Stimulated activated CD4-positive, alpha-beta T cell treated with anti-CD3 and anti-CD28 coated beads, Interleukin-2, amount 100 ng/mL, for 4 hours (primary cell): ENCODE data around the gene DNAH3.
"Not testable (repeated sequence)": the region's sequence is repeated elsewhere in the genome, so short reads cannot be mapped to it uniquely, and the experiment has no call there.

Experiments used
- DNase-seq: peaks from one replicate; pipeline ENCODE4 v3.0.0-alpha.2; 2020; ENCODE audit warnings: low read depth

The DNAH3 gene

GRCh38 chr16:20940871-20941635 lies 209.6 kb downstream of the DNAH3 start:
- no peak for DNase-seq

DNA sequence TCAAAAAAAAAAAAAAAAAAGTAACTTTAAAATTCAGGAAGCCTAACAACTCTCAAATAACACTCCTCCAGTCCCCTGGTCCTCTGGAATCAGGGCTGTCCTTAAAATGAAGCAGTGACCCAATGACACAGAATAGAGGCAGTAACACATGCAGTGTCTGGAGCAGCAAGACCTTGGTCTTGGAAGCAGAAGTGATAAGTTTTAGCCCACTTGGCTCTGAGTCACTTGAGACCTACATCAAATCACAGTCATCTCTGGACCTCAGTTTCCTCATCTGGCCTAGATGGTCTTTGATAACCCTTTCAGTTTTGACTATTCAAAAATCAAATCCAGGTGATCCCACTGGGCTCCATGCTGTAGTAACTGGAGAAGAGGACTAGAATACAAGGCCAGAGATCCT lies 211.0 kb downstream of the DNAH3 start:
- DNase-seq = no peak

DNA sequence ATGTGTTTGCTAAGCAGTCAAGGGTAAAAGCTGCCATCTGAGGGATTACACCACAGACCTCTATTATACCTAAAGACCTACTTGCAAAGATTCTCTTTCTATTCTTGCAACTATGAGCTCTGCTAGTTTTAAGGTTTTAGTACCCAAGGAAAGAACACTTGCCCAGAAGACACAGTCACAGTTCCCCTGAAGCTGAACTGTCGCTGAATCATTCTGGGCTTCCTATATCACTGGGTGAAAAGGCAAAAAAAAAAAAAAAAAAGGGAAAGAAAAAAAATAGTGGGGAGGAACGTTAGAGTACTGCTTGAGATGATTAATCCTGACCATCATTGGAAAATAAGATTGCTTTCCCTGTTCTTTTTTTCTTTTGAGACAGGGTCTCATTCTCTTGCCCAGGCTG lies 212.2 kb downstream of the DNAH3 start:
- no peak for DNase-seq

GRCh38 chr16:20937736-20938135 lies 212.9 kb downstream of the DNAH3 start:
- DNase-seq = no peak

GRCh38 chr16:20933589-20933988 lies 217.1 kb downstream of the DNAH3 start:
- no peak for DNase-seq

- no peak for DNase-seq
Measured at GRCh38 chr16:20931066-20931600, 219.5 kb downstream of the DNAH3 start.

DNA sequence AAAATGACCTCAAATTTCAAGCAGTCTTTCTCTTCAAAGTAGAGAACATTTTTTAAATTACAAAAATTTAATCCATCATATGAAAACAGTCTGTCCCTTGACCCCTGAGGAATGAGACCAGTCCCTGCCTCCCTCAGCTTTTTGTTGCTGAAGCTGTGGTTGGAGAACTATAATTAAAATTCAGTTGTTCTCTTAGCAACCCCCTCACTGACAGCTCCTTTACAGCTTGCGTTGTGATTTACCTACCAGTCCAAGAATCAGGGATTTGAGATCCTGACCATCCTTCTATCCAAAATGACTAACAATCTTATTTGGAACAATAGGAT lies 220.3 kb downstream of the DNAH3 start:
- no peak for DNase-seq

DNA sequence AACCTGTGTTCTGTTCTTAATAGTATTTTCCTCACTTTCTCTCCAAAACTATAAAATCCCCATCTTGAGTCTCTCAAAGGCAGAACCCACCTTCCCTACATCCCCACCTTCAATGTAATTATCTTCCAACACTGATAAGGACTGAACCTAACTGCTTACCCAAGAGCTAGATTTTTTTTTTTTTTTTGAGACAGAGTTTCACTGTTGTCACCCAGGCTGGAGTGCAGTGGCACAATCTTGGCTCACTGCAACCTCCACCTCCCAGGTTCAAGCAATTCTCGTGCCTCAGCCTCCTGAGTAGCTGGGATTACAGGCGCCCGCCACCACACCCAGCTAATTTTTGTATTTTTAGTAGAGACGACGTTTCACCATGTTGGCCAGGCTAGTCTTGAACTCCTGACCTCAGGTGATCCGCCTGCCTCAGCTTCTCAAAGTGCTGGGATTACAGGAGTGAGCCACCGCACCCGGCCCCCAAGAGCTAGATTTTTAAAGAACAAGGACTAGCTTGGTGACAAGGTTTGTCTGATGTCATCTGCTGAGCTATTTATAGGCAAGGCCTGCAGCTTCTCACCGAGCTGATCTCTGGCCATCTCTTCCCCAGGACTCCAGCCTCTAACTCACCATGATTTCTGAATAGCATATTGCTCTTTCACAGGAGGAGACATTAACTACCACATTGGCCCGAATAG lies 220.8 kb downstream of the DNAH3 start:
- not testable (repeated sequence) for DNase-seq

- no peak for DNase-seq
Measured at GRCh38 chr16:20928774-20929411, 221.8 kb downstream of the DNAH3 start.

- DNase-seq = no peak
Measured at GRCh38 chr16:20925751-20926150, 224.9 kb downstream of the DNAH3 start.

DNA sequence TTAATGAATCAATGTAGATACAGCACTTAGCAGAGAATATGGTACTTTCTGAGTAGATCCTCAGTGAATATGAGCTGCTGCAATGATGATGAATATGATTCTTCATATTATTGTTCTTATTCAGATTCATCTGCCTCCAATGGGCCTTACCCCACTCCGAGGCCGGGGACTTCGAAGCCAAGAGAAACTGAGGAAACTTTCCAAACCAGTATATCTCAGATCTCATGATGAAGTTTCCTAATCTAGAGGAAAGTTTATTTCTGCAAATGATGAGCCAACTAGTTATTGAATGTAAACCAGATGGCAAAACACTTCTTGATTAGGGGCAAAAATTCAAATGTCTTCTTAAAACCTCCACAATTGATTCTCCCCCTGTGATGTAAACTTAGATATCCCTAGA lies 226.8 kb downstream of the DNAH3 start:
- DNase-seq = no peak

DNA sequence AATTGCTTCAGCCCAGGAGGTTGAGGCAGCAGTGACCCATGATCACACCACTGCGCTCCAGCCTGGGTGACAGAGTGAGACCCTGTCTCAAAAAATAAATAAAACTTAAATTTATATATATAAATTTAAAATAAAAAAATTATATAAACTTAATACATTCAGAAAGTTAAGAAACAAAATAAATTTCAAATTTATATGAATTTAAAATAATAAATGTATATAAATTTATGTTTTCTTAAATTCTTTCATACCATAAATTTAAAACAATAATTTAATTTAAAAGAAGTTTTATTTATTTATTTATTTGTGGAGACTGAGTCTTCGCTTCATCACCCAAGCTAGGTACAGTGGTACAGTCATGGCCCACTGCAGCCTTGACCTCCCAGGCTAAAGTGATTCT lies 229.8 kb downstream of the DNAH3 start:
- no peak for DNase-seq

DNA sequence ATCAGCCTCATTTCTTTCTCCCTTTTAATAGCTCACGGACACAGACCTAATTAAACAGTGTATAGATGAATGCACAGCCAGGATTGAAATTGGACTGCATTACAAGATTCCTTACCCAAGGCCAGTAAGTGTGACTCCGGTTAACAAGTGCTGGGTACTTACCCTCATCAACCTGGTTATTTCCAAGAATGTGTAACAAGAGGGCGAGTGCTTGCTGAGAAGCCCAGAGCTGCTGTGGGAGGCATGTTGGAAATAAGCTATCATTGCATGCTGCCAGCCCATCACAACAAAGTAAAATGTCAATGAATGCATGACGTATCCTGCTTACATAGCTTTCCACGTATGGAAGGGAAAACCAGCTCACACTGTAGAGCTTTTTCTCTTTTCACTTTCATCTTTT lies 230.6 kb downstream of the DNAH3 start:
- no peak for DNase-seq

- no peak for DNase-seq
Measured at GRCh38 chr16:20918486-20919239, 232.0 kb downstream of the DNAH3 start.

GRCh38 chr16:20916942-20917341 lies 233.7 kb downstream of the DNAH3 start:
- DNase-seq = no peak

GRCh38 chr16:20916289-20916688 lies 234.4 kb downstream of the DNAH3 start:
- no peak for DNase-seq

DNA sequence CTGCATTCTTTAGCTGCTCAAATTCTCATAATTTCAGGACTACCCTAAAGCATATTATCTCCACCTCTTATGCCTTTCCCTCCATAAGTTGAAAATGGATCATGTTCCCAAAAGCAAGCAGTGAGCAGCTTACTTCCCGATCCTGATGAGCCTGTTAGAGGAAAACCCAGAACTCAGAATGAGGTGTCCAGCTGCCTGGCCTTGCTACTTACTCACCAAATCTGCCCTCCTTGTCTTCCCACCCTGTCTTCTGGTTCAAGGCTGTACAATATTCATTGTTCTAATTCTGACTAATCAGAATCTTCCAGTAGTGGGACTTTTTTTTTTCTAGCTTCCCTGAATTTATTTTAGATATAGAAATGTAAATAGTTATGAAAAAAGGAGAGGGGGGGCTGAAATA lies 239.3 kb downstream of the DNAH3 start:
- no peak for DNase-seq

- DNase-seq = no peak
Measured at GRCh38 chr16:20910781-20911321, 239.8 kb downstream of the DNAH3 start.

DNA sequence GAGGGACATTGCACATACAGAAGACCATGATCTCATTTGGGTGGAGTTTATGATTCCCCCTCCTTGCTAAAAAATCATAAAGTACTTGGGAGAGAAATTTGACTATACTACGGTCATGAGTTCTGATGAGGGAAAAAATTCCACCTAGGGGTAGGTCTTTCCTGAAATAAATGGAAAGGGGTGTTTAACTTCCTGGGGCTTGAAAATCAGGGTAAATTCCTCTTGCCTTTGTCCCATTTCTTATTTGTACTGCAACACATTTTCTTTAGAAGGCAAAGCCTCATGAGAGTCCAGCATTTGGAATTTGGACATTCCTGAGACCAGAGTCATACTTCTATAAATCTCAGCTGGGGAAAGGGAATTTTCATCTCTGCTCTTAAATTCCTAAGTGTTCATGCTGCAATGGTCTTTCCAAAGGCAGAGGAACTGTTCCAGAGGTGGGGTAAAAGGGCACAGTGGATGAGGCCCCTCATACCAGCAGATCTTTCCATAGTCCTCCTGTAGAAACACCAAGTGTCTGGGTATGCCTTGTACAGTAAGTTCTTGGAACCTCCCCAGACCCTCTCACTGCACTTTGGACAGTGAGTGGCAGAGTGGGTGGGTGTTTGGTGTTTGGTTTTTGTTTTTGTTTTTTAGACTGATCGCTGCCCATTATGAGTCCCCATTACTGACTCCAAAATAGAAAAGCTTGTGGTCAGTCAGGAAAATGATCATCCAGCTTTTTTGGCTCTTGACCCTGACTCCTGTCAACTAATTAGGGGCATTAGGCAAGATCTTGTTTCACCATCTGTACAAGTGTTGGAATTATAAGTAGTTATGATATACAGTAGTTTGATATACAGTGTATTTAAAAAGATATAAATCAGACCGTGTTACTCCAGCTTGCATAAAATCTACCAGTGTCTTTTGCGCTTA lies 244.0 kb downstream of the DNAH3 start:
- no peak for DNase-seq

DNA sequence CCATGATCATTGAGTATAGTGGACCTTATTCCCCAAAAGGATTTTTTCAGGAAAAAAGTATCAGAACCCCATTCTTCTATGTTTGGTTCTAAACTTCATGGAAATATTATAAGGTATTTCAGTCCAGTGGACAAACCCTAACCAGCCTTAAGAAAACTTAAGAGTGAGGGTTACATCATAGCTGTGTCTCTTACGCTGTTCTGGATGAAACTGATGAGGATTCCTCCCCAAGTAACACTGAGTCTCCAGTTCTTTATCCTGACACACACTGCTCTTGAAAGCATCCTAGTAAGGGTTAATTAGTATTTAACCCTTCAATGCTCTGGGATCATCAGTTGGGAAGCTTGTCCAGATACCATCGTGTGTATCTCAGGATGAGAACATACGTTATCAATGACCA lies 245.1 kb downstream of the DNAH3 start:
- no peak for DNase-seq

GRCh38 chr16:20904507-20905081 lies 246.1 kb downstream of the DNAH3 start:
- DNase-seq = peak; percentile 6
